NCI-H748 treated with DMSO at 0.1 percent for 48 hours (cell line): ENCODE measurements around the gene EMILIN3.
"Not testable (repeated sequence)": the region's sequence is repeated elsewhere in the genome, so short reads cannot be mapped to it uniquely, and the experiment has no call there.

ENCODE experiments used
- DNase-seq: peaks from one replicate; lab custom pipeline; 2025; lab: John Stamatoyannopoulos, UW

Gene EMILIN3

DNA sequence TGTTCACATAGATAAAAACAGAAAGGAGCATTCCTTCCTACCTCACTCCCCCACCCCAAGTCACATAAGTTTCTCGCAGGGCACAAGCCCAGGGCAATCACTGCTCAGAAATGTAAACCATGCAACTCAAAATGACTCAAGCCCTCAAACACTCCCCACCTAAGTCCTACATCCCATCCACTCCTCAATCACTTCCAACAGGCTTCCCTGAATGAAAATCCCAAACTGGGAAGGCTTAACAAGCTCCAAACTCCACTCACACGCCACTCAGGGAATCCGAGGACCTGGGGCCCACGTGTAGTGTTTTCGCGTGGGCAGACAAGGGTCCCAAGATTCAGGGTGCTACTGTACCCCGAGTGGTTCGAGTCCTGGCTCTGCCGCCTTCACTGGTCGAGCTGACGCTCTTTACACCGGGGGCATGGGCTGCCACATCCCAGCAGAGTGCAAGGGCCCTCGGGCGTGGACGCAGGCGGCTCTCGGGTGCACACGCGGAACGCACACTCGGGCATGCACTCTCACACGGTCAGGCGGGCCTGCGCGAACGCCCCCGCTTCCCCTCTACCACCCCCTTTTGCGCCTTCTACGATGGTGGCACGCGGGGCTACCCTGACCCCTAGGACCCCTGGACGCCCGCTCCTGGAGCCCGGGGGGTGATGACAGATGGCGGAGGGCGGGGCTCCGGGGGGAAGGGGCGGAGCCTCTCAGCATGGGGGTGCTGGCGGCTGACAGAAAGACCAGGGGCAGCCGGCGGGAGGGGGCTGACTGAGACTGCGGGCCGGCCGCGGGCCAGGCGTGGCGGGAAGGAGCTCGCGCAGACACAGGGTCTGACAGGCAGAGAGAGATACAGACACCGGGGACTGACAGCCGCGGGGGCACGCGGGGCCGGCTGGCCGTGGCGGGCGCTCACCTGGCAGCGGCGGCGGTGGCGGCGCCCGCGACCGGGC lies 49.7 kb downstream of the EMILIN3 start:
- peak; percentile 30 for DNase-seq

GRCh38 chr20:41316051-41316450 lies 50.6 kb downstream of the EMILIN3 start:
- DNase-seq = no peak

DNA sequence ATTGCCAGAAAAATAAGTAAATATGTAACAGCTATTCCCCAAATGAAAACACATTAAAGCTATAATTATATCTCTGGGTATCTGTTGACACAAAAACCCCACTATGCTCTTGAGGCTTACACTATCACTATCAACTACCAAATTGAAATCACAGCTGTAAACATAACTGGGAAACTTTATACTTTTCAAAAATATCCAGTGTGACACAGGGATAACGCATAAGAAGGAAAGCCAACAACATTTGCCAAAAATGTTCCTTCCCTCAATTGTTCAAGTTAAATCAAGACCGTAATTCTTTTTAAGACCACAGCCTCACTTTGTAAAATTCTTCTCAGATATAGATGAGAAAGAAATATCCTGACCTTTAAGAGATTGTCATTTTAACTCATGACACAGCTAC lies 52.2 kb downstream of the EMILIN3 start:
- no peak for DNase-seq

DNA sequence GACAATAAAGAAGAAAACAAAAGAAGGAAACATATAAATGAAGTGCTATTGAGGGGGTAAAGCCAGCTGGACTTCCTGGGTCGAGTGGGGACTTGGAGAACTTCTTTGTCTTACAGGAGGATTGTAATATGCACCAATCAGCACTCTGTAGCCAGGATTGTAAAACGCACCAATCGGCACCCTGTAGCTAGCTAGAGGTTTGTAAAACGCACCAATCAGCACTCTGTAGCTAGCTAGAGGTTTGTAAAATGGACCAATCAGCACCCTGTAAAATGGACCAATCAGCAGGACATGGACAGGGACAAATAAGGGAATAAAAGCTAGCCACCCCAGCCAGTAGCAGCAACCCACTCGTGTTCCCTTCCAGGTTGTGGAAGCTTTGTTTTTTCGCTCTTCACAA lies 54.6 kb downstream of the EMILIN3 start:
- DNase-seq = not testable (repeated sequence)
